Neural progenitor cell (in vitro differentiated cells): Measurements from ENCODE around the gene SPTSSA. TPM values are rescaled to one million over a fixed set of nuclear protein-coding genes. Genes with fewer than 3 reads are reported as not detected.

ENCODE experiments used
- DNase-seq: peaks from one replicate; pipeline ENCODE4 v3.0.0-alpha.2; 2016; ENCODE audit warnings: low spot score
- H2AFZ ChIP-seq: fragments of 200-600 bp; sonication (generic); replicated peaks from 2 replicates; pipeline ENCODE4 v1.6.1; 2016; ENCODE audit warnings: antibody characterized with exemption
- H3F3A ChIP-seq: fragments of 200-600 bp; sonication (generic); 2 replicates; pipeline ENCODE4 v1.6.1; 2016; ENCODE audit warnings: antibody characterized with exemption, low read depth
- H3K27ac ChIP-seq: fragments of 200-600 bp; sonication (generic); 2 replicates; pipeline ENCODE4 v1.5.1; 2016; ENCODE audit warnings: mild to moderate bottlenecking
- H3K27me3 ChIP-seq: fragments of 200-600 bp; sonication (generic); 2 replicates; pipeline ENCODE4 v1.6.1; 2016; ENCODE audit warnings: mild to moderate bottlenecking, moderate library complexity
- H3K36me3 ChIP-seq: fragments of 200-600 bp; sonication (generic); 2 replicates; pipeline ENCODE4 v1.5.1; 2016
- H3K4me1 ChIP-seq: fragments of 200-600 bp; sonication (generic); 2 replicates; pipeline ENCODE4 v1.6.1; 2016; ENCODE audit warnings: mixed run types
- H3K4me2 ChIP-seq: fragments of 200-600 bp; sonication (generic); 2 replicates; pipeline ENCODE4 v1.6.1; 2016
- H3K4me3 ChIP-seq: fragments of 200-600 bp; sonication (generic); 2 replicates; pipeline ENCODE4 v1.5.1; 2016
- H3K79me2 ChIP-seq: fragments of 200-600 bp; sonication (generic); 2 replicates; pipeline ENCODE4 v1.6.1; 2016; ENCODE audit warnings: low read depth
- H3K9ac ChIP-seq: fragments of 200-600 bp; sonication (generic); 2 replicates; pipeline ENCODE4 v1.6.1; 2016
- H3K9me3 ChIP-seq: fragments of 200-600 bp; sonication (generic); 2 replicates; pipeline ENCODE4 v1.5.1; 2016; ENCODE audit warnings: low read depth
- H4K20me1 ChIP-seq: fragments of 200-600 bp; sonication (generic); 2 replicates; pipeline ENCODE4 v1.6.1; 2016; ENCODE audit warnings: low read depth
- H3K27ac Mint-ChIP-seq: 3 replicates; pipeline ENCODE4 v1.8.0; 2021; ENCODE audit warnings: mixed read lengths
- H3K27me3 Mint-ChIP-seq: 2 replicates; pipeline ENCODE4 v1.8.0; 2022; ENCODE audit warnings: low read depth, mild to moderate bottlenecking, inconsistent platforms, moderate library complexity, mixed read lengths; ENCODE audit not compliant: insufficient read depth
- H3K36me3 Mint-ChIP-seq: 3 replicates; pipeline ENCODE4 v1.8.0; 2021; ENCODE audit warnings: mixed read lengths
- H3K4me1 Mint-ChIP-seq: 3 replicates; pipeline ENCODE4 v1.8.0; 2021; ENCODE audit warnings: mixed read lengths
- H3K4me3 Mint-ChIP-seq: 3 replicates; pipeline ENCODE4 v1.8.0; 2021; ENCODE audit warnings: mild to moderate bottlenecking, moderate library complexity, mixed read lengths
- H3K9me3 Mint-ChIP-seq: 3 replicates; pipeline ENCODE4 v1.8.0; 2020; ENCODE audit warnings: mixed read lengths
- CTCF ChIP-seq: fragments of 200-600 bp; sonication (generic); IDR thresholded peaks from 2 replicates; pipeline ENCODE4 v1.5.1; 2017; ENCODE audit warnings: antibody characterized with exemption, mild to moderate bottlenecking
- EZH2 ChIP-seq: fragments of 200-600 bp; sonication (generic); IDR thresholded peaks from 2 replicates; pipeline ENCODE4 v1.6.1; 2017; ENCODE audit warnings: antibody characterized with exemption, mild to moderate bottlenecking, moderate library complexity
- EZH2phosphoT487 ChIP-seq: fragments of 200-600 bp; sonication (generic); IDR thresholded peaks from 2 replicates; pipeline ENCODE4 v1.6.1; 2017; ENCODE audit warnings: antibody characterized with exemption
- total RNA-seq: library from RNA; depleted of rRNA; stranded (reverse); fragments of >200 nt; gene quantifications from 2 replicates; pipeline ENCODE4 v1.2.3, GENCODE V29; 2015; ENCODE audit warnings: low replicate concordance

SPTSSA gene
- total RNA-seq, 1 donor from 2014 or later = 43.0 TPM

- Histone ChIP-seq H3K27ac (no peak overlapping the region), H3K4me3 (no peak overlapping the region), H3K79me2 (peaks cover 91% of the 10 kb centered on the region), H4K20me1 (peaks cover 16% of the 10 kb centered on the region), H3K4me1 (no peaks in the 10 kb centered on the region), H3K9ac (no peak overlapping the region), H3K9me3 (no peaks in the 10 kb centered on the region), H3K4me2 (no peak overlapping the region), H2AFZ (no peak overlapping the region), H3K27me3 (no peaks in the 10 kb centered on the region), H3F3A (no peaks in the 10 kb centered on the region), H3K36me3 (no peaks in the 10 kb centered on the region)
- H3K27me3 Mint-ChIP-seq = no peaks in the 10 kb centered on the region
- TF ChIP-seq EZH2 = no peak
- no peak for TF ChIP-seq CTCF
- TF ChIP-seq EZH2phosphoT487 = no peak
- H3K4me1 Mint-ChIP-seq = peaks cover 3% of the 10 kb centered on the region
- no peak overlapping the region for H3K27ac Mint-ChIP-seq
- no peak overlapping the region for H3K4me3 Mint-ChIP-seq
- H3K9me3 Mint-ChIP-seq = no peaks in the 10 kb centered on the region
- no peak for DNase-seq
- peaks cover 21% of the 10 kb centered on the region for H3K36me3 Mint-ChIP-seq
Observed at GRCh38 chr14:34449819-34450541, 12.1 kb downstream of the SPTSSA start.

DNA sequence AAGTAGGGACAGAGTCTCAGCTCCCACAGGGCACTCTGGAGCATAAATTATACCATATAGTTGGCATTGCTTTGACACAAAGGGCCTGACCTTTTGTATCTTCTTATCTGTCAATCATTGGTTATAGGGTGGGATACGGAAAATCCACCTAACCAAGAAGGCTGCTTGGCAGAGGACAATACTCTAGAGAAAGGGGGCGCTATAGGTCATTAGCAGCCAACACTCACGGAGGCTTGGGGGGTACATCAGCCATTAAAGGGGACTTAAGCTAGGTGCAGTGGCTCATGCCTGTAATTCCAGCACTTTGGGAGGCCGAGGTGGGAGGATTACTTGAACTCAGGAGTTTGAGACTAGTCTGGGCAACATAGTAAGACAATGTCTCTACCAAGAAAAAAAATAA, 22.9 kb downstream of the SPTSSA start:
- no peak overlapping the region for H2AFZ ChIP-seq
- H3K4me3 Mint-ChIP-seq = no peak overlapping the region
- H3K27me3 ChIP-seq = no peaks in the 10 kb centered on the region
- peaks cover 11% of the 10 kb centered on the region for H3K4me1 ChIP-seq
- no peak overlapping the region for H3K27ac Mint-ChIP-seq
- TF ChIP-seq EZH2phosphoT487 = no peak
- TF ChIP-seq EZH2 = no peak
- peak; percentile 21 for TF ChIP-seq CTCF
- H3K4me2 ChIP-seq = no peak overlapping the region
- H4K20me1 ChIP-seq = no peaks in the 10 kb centered on the region
- peaks cover 33% of the 10 kb centered on the region for H3K36me3 Mint-ChIP-seq
- H3K36me3 ChIP-seq = peaks cover 3% of the 10 kb centered on the region
- no peaks in the 10 kb centered on the region for H3K4me1 Mint-ChIP-seq
- H3K79me2 ChIP-seq = peaks cover 71% of the 10 kb centered on the region
- no peak overlapping the region for H3K27ac ChIP-seq
- no peaks in the 10 kb centered on the region for H3F3A ChIP-seq
- H3K27me3 Mint-ChIP-seq = peaks cover 10% of the 10 kb centered on the region
- no peaks in the 10 kb centered on the region for H3K9me3 ChIP-seq
- H3K4me3 ChIP-seq = no peak overlapping the region
- H3K9me3 Mint-ChIP-seq = peaks cover 10% of the 10 kb centered on the region
- no peak overlapping the region for H3K9ac ChIP-seq
- DNase-seq = no peak

DNA sequence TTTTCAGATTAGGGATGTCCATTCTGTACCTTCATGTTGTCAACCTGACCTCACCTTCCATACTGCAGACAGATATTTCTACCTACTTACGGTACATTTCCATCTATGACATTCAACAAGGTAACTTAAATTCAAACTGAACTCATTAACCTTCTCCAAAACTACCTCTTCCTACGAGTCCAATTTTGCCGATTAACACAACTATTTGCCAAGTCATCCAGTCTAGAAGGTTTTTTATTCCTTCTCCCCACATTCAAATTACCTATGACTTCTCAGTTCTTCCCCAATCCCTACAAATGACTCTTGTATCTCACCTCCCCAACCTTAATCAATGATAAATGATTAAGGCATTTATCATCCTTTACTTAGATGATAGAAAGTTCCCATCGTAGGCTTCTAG, 23.6 kb downstream of the SPTSSA start:
- no peak overlapping the region for H3K27ac Mint-ChIP-seq
- Histone ChIP-seq H3K79me2 (peaks cover 66% of the 10 kb centered on the region), H4K20me1 (no peaks in the 10 kb centered on the region)

More for the DNA sequence above, 23.6 kb downstream of the SPTSSA start:
- Histone ChIP-seq H2AFZ (no peak overlapping the region), H3K9ac (no peak overlapping the region), H3K27me3 (no peaks in the 10 kb centered on the region), H3K36me3 (no peaks in the 10 kb centered on the region), H3K4me2 (no peak overlapping the region), H3K4me3 (no peak overlapping the region), H3K4me1 (peaks cover 11% of the 10 kb centered on the region), H3K9me3 (no peaks in the 10 kb centered on the region), H3F3A (no peaks in the 10 kb centered on the region), H3K27ac (peak overlapping the region; percentile 21)
- H3K9me3 Mint-ChIP-seq = peaks cover 10% of the 10 kb centered on the region
- no peaks in the 10 kb centered on the region for H3K4me1 Mint-ChIP-seq
- TF ChIP-seq CTCF = no peak
- no peak for TF ChIP-seq EZH2phosphoT487
- no peak for TF ChIP-seq EZH2
- H3K4me3 Mint-ChIP-seq = no peak overlapping the region
- peaks cover 33% of the 10 kb centered on the region for H3K36me3 Mint-ChIP-seq
- H3K27me3 Mint-ChIP-seq = peaks cover 10% of the 10 kb centered on the region
- no peak for DNase-seq
